Erythroblast (primary cell): ENCODE measurements around the gene PARK7.

Experiments used
- GATA1 ChIP-seq: IDR thresholded peaks from 2 replicates; pipeline ENCODE4 v1.6.1; 2011; ENCODE audit warnings: low read depth, mild to moderate bottlenecking, control low read depth, low read length, moderate library complexity
- POLR2A ChIP-seq: IDR thresholded peaks from 2 replicates; pipeline ENCODE4 v1.6.1; 2011; ENCODE audit warnings: mild to moderate bottlenecking, low read length

- TF ChIP-seq POLR2A: no peak
- TF ChIP-seq GATA1: no peak
Measured at GRCh38 chr1:8002921-8003320, 41.4 kb downstream of the PARK7 start.
